SK-N-MC (cell line): Measurements from ENCODE around the gene LIN9.
"Not testable (repeated sequence)": the region's sequence is repeated elsewhere in the genome, so short reads cannot be mapped to it uniquely, and the experiment has no call there.

Experiments
- EZH2 ChIP-seq: fragments of 200-600 bp; sonication (generic); IDR thresholded peaks from one replicate; pipeline ENCODE4 v1.6.1; 2017; ENCODE audit warnings: antibody characterized with exemption
- POLR2AphosphoS5 ChIP-seq: IDR thresholded peaks from 2 replicates; pipeline ENCODE4 v1.6.1; 2012; ENCODE audit warnings: mild to moderate bottlenecking, low read depth, low read length, borderline replicate concordance

DNA sequence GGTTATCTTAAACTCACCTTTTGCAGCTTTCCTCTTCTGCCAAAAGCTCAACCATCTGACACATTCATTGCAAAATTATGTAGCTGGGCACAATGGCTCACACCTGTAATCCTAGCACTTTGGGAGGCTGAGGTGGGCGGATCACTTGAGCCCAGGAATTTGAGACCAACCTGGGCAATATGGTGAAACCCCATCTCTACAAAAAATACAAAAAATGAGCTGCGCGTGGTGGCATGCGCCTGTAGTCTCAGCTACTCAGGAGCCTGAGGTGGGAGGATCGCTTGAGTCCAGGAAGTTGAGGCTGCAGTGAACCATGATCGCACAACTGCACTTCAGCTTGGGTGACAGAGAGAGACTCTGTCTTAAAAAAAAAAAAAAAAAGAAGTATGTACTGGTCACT lies 106.3 kb downstream of the LIN9 start:
- not testable (repeated sequence) for TF ChIP-seq POLR2AphosphoS5, EZH2
